Glomerular visceral epithelial cell (primary cell): Measurements from ENCODE around the gene TTC33.
"Not testable (repeated sequence)": the region's sequence is repeated elsewhere in the genome, so short reads cannot be mapped to it uniquely, and the experiment has no call there.

Experiments used
- DNase-seq: peaks from one replicate; pipeline ENCODE4 v3.0.0-alpha.2; 2016; ENCODE audit errors: extremely low spot score

Gene TTC33

DNA sequence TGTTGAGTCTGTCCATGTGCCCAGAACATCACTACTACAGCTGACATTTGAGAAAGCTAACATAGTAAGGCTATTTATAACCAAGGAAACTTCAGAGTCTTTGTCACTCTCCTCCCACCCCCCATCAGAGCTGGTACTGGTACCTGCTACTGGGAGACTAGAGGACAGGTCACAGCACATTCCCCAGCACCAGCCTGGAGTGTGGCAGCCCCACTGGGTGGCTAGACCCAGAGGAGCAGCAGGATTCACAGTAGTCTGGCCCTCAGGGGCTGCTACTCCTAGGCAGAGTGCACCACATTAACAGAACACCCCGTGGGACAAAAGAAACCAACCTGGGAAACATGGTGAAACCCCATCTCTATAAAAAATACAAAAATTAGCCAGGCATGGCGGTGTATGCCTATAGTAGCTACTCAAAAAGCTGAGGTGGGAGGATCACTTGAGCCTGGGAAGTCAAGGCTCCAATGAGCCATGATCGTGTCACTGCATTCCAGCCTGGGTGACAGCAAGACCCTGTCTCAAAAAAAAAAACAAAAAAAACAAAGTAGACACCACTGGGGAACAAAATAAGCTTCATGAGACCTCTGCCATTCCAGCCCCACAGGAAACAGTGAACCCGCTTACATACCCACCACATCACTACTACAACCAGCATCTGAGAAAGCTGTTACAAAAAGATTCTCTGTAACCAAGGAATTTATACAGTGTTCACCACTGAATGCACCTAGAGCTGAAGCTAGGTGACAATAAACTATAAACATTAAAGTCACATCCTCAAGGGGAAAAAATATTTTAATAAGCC is 102.3 kb downstream of the TTC33 start:
- no peak for DNase-seq

- no peak for DNase-seq
Measured at GRCh38 chr5:40652441-40653220, 103.1 kb downstream of the TTC33 start.

GRCh38 chr5:40651201-40651600 is 104.6 kb downstream of the TTC33 start:
- no peak for DNase-seq

- no peak for DNase-seq
Measured at GRCh38 chr5:40649463-40650030, 106.2 kb downstream of the TTC33 start.

- no peak for DNase-seq
Measured at GRCh38 chr5:40648150-40648549, 107.6 kb downstream of the TTC33 start.

- DNase-seq, result no peak
Measured at GRCh38 chr5:40646266-40646665, 109.5 kb downstream of the TTC33 start.

DNA sequence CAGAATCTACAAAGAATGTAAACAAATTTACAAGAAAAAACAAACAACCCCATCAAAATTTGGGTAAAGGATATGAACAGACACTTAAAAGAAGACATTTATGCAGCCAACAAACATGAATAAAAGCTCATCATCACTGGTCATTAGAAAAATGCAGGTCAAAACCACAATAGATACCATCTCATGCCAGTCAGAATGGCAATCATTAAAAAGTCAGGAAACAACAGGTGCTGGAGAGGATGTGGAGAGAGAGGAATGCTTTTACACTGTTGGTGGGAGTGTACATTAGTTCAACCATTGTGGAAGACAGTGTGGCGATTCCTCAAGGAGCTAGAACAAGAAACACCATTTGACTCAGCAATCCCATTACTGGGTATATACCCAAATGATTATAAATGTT is 116.2 kb downstream of the TTC33 start:
- DNase-seq, result not testable (repeated sequence)

- DNase-seq, result no peak
Measured at GRCh38 chr5:40634593-40634992, 121.2 kb downstream of the TTC33 start.

- no peak for DNase-seq
Measured at GRCh38 chr5:40634154-40634553, 121.6 kb downstream of the TTC33 start.

- DNase-seq, result no peak
Measured at GRCh38 chr5:40631236-40631635, 124.5 kb downstream of the TTC33 start.

- no peak for DNase-seq
Measured at GRCh38 chr5:40630126-40630525, 125.6 kb downstream of the TTC33 start.

GRCh38 chr5:40628407-40628806 is 127.4 kb downstream of the TTC33 start:
- no peak for DNase-seq

GRCh38 chr5:40627706-40628105 is 128.1 kb downstream of the TTC33 start:
- no peak for DNase-seq

- peak; percentile 23 for DNase-seq
Measured at GRCh38 chr5:40626801-40627200, 129.0 kb downstream of the TTC33 start.

DNA sequence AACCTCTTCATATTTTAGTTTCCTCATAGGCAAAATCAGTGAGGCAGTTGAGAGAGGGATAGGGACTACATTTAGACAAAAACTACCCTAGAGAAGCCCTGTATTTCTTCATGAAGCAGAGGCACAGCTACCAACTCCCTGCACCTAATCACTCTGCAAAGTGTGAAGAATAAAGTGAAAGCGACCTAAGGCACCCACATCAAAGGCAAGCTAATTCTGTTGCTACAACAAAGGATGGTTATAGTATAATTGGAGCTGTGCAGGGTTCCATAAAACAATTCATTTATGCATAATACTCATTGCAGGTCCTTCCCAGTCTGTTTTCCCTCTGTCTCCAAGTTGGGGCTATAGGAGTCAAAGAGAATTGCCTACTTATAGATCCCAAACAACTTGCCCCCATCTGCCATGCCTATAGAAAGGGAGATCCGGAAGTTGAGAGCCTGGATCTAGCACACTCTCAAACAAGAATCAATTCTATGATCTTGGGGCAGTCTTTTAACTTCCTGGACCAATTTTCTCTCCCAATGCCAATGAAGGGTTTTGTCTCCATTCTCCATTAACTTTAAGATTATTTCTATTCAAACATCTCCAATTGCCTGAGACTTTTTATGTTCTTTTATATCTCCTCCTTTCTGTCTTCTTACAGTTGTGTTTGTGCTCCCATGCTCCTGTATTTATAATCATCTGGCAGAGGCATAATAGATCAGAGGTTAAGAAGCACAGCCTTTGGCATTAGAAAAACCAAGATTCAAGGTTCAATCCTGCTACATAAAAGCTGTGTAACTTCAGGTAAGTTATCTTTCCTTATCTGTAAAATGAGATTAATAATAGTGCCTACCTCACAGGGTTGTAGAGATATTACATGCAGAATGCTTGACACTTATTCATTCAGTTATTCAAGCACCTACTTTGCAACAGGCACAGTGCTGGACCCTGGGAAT is 132.0 kb downstream of the TTC33 start:
- DNase-seq, result no peak

GRCh38 chr5:40622463-40623252 is 133.1 kb downstream of the TTC33 start:
- no peak for DNase-seq

- DNase-seq, result peak; percentile 43
Measured at GRCh38 chr5:40619421-40619820, 136.3 kb downstream of the TTC33 start.

DNA sequence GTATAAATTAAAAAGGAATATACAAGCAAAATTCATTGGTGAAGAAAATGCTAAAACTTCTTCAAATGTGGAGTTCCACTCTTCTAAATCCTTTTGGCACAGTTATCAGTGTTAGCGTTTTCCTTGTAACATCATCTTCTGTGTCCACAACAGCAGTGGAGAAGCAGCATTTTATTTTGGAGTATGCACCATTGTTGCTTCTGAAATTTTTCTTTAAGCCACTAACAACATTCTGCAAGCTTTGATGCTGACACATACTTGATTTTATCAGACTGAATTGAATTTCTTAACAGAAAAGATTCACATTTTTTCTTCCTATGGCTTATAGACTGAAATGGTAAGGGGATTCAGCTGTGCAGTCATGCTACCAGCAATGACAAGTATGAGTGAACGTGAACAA is 136.8 kb downstream of the TTC33 start:
- no peak for DNase-seq

- DNase-seq, result no peak
Measured at GRCh38 chr5:40616781-40617180, 139.0 kb downstream of the TTC33 start.

DNA sequence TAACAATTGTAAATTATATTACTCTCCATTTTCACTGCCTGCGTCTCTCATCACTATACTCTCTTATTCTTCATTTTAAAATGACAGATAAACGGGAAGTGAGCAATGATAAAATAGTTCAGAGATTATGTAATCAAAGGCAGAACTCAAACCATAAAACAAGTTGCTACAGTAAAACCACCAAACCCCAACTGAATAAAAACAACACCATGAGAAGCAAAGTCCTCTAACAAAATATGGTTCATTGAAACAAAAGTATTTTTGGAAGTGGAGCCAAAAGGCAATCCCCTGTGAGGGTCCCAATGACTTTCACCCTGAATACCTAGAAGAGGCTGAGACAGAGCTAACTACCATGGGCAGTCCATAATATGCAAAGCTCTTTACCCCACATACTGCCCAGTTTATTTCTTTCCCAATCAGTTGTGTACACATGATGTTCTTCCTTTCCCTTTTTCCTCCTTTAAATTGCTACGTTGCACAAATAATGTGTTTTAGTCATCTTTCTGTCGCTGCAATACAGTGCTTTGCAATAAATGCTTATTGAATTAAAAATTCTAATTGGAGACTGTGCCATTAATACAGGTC is 140.1 kb downstream of the TTC33 start:
- no peak for DNase-seq
